Right ventricle myocardium inferior (tissue), 1 donor: Measurements from ENCODE around the gene CMTR2. TPM values are rescaled to one million over a fixed set of nuclear protein-coding genes. Genes with fewer than 3 reads are reported as not detected.

Experiments used
- ATAC-seq: fragments of 200-7000 bp; cut with Tn5 transposase; one replicate; pipeline ENCODE4 v1.9.1; 2020; ENCODE audit warnings: mild to moderate bottlenecking, moderate library complexity
- DNase-seq: peaks from one replicate; pipeline ENCODE4 v3.0.0; 2021; ENCODE audit errors: missing footprints
- intact Hi-C: fragments of 100-400 bp; cut with DNase I; formaldehyde crosslinking; loops from one replicate; pipeline ENCODE4 v1.11.0; 2022
- total RNA-seq: library from RNA; stranded (reverse); fragmentation: NEBNext Ultra II Directional; extraction: Animal tissue kit (Norgen Biotek cat#: 25700); gene quantifications from one replicate; pipeline ENCODE4 v1.2.1, GENCODE V29; 2021
- donor health status: DM: no; HTN: yes; CAD: no; lungs with severe emphysema.

CMTR2 gene
- total RNA-seq, 1 donor from 2014 or later = 8.2 TPM

DNA sequence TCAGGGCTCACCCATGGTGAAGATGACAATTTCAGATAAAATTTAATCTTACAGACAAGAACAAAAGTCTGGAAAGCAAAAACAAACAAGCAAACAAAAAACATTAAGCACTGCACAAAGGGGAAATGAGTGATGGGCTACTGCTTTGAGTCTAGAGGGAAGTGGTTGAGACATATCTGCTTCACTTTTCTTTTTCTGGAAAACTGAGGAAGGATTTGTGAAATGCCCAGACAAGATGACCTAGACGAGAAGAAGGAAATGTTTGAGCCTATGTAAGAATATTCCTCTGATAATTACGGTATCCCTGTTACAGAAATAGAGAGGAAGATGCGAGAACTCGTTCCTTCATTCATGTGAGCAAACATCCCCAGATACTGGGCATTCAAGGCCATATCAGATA, 47.2 kb downstream of the CMTR2 start:
- ATAC-seq = no peak
- intact Hi-C loops = no loop called here

More for the DNA sequence above, 47.2 kb downstream of the CMTR2 start:
- DNase-seq = no peak

Other genes with a start within 250 kb of the CMTR2 start
- gene HYDIN, start 58.7 kb downstream of the CMTR2 start, total RNA-seq = 0.51 TPM
- 1.7 TPM for gene CALB2, start 69.3 kb upstream of the CMTR2 start, total RNA-seq
- not detected for gene TLE7, start 152.7 kb upstream of the CMTR2 start, total RNA-seq
- gene ZNF23, start 172.8 kb upstream of the CMTR2 start, total RNA-seq = 5.9 TPM
- 1.9 TPM for gene ZNF19, start 199.9 kb upstream of the CMTR2 start, total RNA-seq
- not detected for gene CHST4, start 237.0 kb upstream of the CMTR2 start, total RNA-seq